Smooth muscle cell of the brain vasculature (primary cell): ENCODE measurements around the gene NFATC3.

Experiments used
- DNase-seq: peaks from one replicate; pipeline ENCODE4 v3.0.0-alpha.2; 2012; ENCODE audit warnings: low read depth, low spot score

NFATC3 gene

GRCh38 chr16:68246666-68247065 is 161.5 kb downstream of the NFATC3 start:
- no peak for DNase-seq

GRCh38 chr16:68247400-68247799 is 162.2 kb downstream of the NFATC3 start:
- DNase-seq, result no peak

GRCh38 chr16:68247932-68248331 is 162.8 kb downstream of the NFATC3 start:
- no peak for DNase-seq

GRCh38 chr16:68249371-68249770 is 164.2 kb downstream of the NFATC3 start:
- no peak for DNase-seq

- no peak for DNase-seq
Observed at GRCh38 chr16:68250951-68251350, 165.8 kb downstream of the NFATC3 start.

GRCh38 chr16:68251832-68252231 is 166.7 kb downstream of the NFATC3 start:
- no peak for DNase-seq

GRCh38 chr16:68252383-68252782 is 167.2 kb downstream of the NFATC3 start:
- DNase-seq, result no peak

- no peak for DNase-seq
Observed at GRCh38 chr16:68253721-68254120, 168.6 kb downstream of the NFATC3 start.

- no peak for DNase-seq
Observed at GRCh38 chr16:68255712-68256111, 170.5 kb downstream of the NFATC3 start.

- DNase-seq, result no peak
Observed at GRCh38 chr16:68257251-68257905, 172.2 kb downstream of the NFATC3 start.

GRCh38 chr16:68257906-68258800 is 173.0 kb downstream of the NFATC3 start:
- DNase-seq, result no peak

GRCh38 chr16:68259007-68259825 is 174.0 kb downstream of the NFATC3 start:
- DNase-seq, result no peak

GRCh38 chr16:68263559-68264127 is 178.5 kb downstream of the NFATC3 start:
- no peak for DNase-seq

- no peak for DNase-seq
Observed at GRCh38 chr16:68264128-68265077, 179.2 kb downstream of the NFATC3 start, which contains the start of gene SLC7A6. Gene SLC7A6 (plus strand): TSS chr16:68264526. CDS start chr16:68274727, 10,201 bp downstream.

GRCh38 chr16:68265078-68265920 is 180.1 kb downstream of the NFATC3 start:
- DNase-seq, result no peak

- no peak for DNase-seq
Observed at GRCh38 chr16:68267612-68268405, 182.6 kb downstream of the NFATC3 start.

- no peak for DNase-seq
Observed at GRCh38 chr16:68269793-68270192, 184.6 kb downstream of the NFATC3 start.

GRCh38 chr16:68270353-68270752 is 185.2 kb downstream of the NFATC3 start:
- DNase-seq, result no peak
